GM12873 (cell line): ENCODE data around the gene TTLL13.

Experiments
- TF ChIP-seq, protein P1 (sequence below): IDR thresholded peaks from 2 replicates; pipeline ENCODE4 v1.5.1; 2012; ENCODE audit warnings: low read depth, mild to moderate bottlenecking, moderate library complexity, low read length, control low read depth; ENCODE audit not compliant: insufficient read depth; ENCODE audit errors: missing control alignments

The TTLL13 gene

DNA sequence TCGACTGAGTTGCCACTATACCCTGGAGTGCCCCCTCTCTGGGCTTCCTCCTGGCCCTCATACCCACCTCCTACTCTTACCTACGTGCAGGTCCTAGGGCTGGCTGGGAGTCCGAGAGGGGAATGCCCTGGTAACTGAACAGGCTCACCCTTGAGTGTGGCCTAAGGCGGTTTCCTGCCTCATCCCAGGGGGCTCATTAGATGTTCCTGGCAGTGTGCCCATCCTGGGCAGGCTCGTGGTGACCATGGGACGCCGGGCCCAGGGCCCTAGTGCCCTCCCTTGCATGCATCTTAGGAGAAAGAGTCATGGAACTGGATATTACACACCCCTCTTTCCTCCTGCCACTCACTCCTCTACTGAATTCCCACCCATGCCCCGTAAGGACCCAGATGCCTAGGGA is 45.4 kb upstream of the TTLL13 start:
- TF ChIP-seq, protein P1, sequence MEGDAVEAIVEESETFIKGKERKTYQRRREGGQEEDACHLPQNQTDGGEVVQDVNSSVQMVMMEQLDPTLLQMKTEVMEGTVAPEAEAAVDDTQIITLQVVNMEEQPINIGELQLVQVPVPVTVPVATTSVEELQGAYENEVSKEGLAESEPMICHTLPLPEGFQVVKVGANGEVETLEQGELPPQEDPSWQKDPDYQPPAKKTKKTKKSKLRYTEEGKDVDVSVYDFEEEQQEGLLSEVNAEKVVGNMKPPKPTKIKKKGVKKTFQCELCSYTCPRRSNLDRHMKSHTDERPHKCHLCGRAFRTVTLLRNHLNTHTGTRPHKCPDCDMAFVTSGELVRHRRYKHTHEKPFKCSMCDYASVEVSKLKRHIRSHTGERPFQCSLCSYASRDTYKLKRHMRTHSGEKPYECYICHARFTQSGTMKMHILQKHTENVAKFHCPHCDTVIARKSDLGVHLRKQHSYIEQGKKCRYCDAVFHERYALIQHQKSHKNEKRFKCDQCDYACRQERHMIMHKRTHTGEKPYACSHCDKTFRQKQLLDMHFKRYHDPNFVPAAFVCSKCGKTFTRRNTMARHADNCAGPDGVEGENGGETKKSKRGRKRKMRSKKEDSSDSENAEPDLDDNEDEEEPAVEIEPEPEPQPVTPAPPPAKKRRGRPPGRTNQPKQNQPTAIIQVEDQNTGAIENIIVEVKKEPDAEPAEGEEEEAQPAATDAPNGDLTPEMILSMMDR: no peak

DNA sequence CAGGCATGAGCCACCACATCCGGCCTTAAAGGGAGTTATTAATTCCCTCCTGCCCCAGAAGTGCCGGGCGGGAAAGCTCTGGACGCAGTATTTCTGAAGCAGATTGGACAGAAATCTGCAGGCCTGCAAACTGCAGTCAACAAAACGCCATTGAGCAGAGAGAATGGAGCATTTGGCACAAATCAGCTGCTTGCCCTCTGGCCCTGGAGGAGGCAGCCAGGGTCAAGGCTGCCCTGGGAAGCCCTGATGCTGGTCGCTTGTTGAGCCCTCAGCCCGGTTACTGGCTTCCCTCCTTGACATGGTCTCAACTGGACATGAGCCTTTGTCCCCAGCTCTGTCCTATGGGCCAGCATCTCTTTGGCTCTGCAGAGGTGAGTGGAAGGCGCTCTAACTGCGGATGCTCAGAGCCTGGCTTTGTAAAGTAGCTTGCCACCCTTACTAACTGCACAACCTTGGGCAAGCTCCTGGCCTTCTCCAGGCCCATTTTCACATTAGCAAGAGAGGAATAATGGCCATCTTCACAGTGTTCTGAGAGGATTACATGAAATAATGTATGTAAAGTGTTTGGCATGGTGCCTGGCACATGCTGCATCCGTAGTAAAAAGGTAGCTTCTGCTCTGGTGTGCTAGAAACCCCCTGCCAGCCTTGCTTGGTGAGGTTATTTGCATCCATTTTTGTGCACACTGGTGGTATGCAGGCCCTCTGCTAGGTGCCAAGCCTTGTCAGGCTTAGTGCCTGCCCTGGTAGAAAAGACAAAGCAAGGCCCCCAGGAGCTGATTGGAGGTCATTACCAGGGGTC is 44.1 kb upstream of the TTLL13 start:
- TF ChIP-seq, protein P1: no peak

DNA sequence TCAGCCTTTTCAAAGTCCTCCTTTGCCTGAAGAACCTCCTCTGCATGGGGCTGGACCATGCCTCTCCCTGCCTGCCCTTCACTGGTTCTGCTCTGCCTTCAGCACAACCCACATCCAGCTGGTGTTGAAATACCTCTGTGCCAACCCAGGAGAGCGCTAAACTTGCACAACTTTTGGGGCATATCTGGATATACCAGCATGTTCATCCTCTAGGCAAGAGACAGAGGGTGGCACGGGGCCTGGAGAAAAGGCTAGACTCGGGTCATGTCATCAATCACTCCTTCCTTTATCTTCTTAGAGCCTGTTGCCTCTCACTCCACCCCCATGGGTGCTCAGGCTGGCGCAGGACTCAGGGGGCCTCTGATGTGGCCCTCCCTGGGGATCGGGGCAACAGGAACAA is 43.5 kb upstream of the TTLL13 start:
- TF ChIP-seq, protein P1: no peak

DNA sequence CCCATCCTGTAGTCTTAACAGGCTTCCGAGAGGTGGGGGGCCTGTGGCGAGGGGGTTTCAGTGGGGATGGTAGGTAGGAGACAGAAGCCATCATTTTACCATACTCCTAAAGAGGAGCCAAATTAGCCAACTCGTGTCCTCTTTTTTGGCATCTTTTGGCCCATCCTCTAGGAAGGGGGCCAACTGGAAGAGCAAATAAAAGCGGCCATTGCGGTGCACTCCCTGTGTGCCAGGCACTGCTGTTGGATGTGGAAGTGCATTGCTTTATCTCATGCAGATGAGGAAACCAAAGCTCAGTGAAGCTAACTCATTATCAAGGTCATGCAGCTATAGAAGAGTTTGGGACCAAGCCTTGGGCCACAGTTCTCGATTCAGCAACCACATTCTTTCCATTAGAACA is 42.1 kb upstream of the TTLL13 start:
- TF ChIP-seq, protein P1: no peak

DNA sequence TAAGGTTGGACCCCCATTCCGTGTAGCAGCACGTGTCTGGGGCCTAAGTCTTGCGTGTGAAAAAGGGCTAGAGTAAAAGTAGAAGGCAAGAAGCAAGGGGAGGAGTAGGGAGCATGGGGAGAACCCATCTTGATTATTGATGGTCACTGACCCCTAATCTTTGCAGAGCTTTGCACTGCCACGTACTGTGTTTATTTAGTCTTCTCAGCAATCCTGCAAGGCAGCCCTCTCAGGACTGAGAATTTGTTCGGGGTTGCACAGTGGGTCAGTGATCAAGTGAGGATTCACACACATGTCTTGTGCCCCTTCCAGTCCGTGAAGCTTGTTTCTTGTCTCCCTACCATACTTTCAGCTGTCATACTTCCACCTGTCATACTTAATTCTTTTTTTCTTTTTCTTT is 41.0 kb upstream of the TTLL13 start:
- TF ChIP-seq, protein P1: no peak

DNA sequence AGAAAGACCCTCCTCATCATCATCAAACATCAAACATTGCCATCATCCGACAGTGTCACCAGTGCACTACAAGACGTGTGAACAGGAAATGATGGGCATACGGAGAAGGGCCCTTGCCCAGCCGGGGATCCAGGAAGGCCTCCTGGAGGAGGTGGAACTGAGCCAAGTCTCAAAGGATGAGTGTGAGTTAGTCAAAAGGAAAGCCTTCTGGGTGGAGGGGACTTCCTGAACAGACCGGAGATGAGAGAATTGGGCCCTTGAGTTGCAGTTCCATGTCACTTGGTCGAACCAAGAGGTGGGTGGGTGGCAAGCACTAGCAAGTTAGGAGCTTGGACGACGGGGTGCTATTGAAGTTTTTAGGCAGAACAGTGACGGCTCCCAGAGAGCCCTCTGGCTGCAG is 39.8 kb upstream of the TTLL13 start:
- TF ChIP-seq, protein P1: no peak

DNA sequence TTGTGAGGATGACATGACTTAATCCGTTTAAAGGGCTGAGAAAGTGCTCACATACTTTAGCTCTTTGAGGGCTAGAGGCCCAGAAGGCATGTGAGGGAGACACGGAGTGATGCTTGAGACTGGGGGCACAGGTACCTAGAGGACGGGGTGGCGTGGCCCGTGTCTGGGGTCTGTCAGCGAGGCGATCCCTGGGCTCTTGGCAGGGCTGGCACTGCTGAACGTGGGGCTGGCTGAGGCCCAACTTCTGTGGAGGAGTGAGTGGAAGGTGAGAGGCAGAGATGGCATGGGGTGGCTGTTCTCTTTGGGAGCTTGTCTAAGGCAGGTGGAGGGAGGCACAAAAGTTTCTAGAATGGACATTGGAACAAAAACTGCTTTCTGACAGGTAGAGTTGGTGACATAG is 38.8 kb upstream of the TTLL13 start:
- TF ChIP-seq, protein P1: no peak

DNA sequence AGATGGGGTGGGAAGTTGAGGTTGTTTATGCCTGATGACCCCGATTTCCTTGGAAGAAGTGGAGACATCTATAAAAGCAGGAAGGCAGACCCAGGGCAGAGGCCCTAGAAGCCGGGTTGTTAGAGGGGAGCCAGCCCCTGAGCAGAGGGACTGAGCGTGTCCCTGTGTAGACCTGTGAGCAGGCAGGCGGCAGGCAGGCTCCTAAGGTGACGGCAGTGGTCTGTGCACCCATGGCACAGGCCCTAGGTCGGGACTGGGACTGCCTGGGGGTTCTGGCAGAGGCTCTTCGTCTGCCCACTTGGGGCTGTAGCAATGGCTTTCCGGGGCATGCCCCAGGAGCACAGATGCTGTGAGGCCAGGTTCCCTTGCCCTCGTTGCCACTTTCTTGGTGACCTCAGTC is 38.3 kb upstream of the TTLL13 start:
- TF ChIP-seq, protein P1: no peak
